Neural crest cell (in vitro differentiated cells): Measurements from ENCODE around the gene TMEM184C. TPM values are rescaled to one million over a fixed set of nuclear protein-coding genes. Genes with fewer than 3 reads are reported as not detected.

Source experiments
- DNase-seq: peaks from one replicate; pipeline ENCODE4 v3.0.0; 2021; ENCODE audit warnings: low read depth, mixed read lengths, low spot score
- H3K27ac Mint-ChIP-seq: one replicate; pipeline ENCODE4 v1.8.0; 2021; ENCODE audit warnings: mild to moderate bottlenecking, mixed read lengths; ENCODE audit not compliant: unreplicated experiment
- H3K27me3 Mint-ChIP-seq: 2 replicates; pipeline ENCODE4 v1.8.0; 2021; ENCODE audit warnings: low read depth, mild to moderate bottlenecking, mixed read lengths
- H3K36me3 Mint-ChIP-seq: 2 replicates; pipeline ENCODE4 v1.8.0; 2021; ENCODE audit warnings: low read depth, mild to moderate bottlenecking, mixed read lengths
- H3K4me1 Mint-ChIP-seq: 2 replicates; pipeline ENCODE4 v1.8.0; 2021; ENCODE audit warnings: mixed read lengths
- H3K4me3 Mint-ChIP-seq: one replicate; pipeline ENCODE4 v1.8.0; 2021; ENCODE audit warnings: mild to moderate bottlenecking, mixed read lengths
- H3K9me3 Mint-ChIP-seq: 2 replicates; pipeline ENCODE4 v1.8.0; 2021; ENCODE audit warnings: mixed read lengths
- CTCF ChIP-seq: fragments of 200-600 bp; sonication (generic); conservative IDR thresholded peaks from 2 replicates; pipeline ENCODE4 v1.5.0; 2021; ENCODE audit warnings: antibody characterized with exemption, mild to moderate bottlenecking
- total RNA-seq: library from RNA; stranded (reverse); gene quantifications from 2 replicates; pipeline ENCODE4 v1.2.1, GENCODE V29; 2021

TMEM184C gene
- total RNA-seq, 1 donor from 2014 or later = 36.4 TPM

GRCh38 chr4:147591106-147591505 is 26.1 kb upstream of the TMEM184C start:
- DNase-seq = no peak
- Mint-ChIP-seq H3K36me3 (no peaks in the 10 kb centered on the region), H3K27ac (no peak overlapping the region), H3K4me1 (peaks cover 41% of the 10 kb centered on the region), H3K9me3 (no peaks in the 10 kb centered on the region), H3K27me3 (no peaks in the 10 kb centered on the region), H3K4me3 (no peak overlapping the region)
- no peak for TF ChIP-seq CTCF

GRCh38 chr4:147594107-147594506 is 23.1 kb upstream of the TMEM184C start:
- H3K36me3 Mint-ChIP-seq = no peaks in the 10 kb centered on the region
- H3K9me3 Mint-ChIP-seq = no peaks in the 10 kb centered on the region
- H3K4me3 Mint-ChIP-seq = no peak overlapping the region
- no peak for TF ChIP-seq CTCF
- no peaks in the 10 kb centered on the region for H3K27me3 Mint-ChIP-seq
- DNase-seq = no peak
- peaks cover 17% of the 10 kb centered on the region for H3K4me1 Mint-ChIP-seq
- no peak overlapping the region for H3K27ac Mint-ChIP-seq

- no peaks in the 10 kb centered on the region for H3K9me3 Mint-ChIP-seq
- no peak overlapping the region for H3K27ac Mint-ChIP-seq
- no peak overlapping the region for H3K4me3 Mint-ChIP-seq
- no peak for TF ChIP-seq CTCF
- H3K27me3 Mint-ChIP-seq = no peaks in the 10 kb centered on the region
- H3K36me3 Mint-ChIP-seq = no peaks in the 10 kb centered on the region
- no peak for DNase-seq
- H3K4me1 Mint-ChIP-seq = peaks cover 13% of the 10 kb centered on the region
Observed at GRCh38 chr4:147594578-147594977, 22.6 kb upstream of the TMEM184C start.

GRCh38 chr4:147596377-147596776 is 20.8 kb upstream of the TMEM184C start:
- Mint-ChIP-seq H3K27me3 (no peaks in the 10 kb centered on the region), H3K27ac (no peak overlapping the region), H3K9me3 (no peaks in the 10 kb centered on the region), H3K4me1 (peaks cover 2% of the 10 kb centered on the region), H3K4me3 (no peak overlapping the region), H3K36me3 (no peaks in the 10 kb centered on the region)
- TF ChIP-seq CTCF = no peak
- DNase-seq = no peak

GRCh38 chr4:147596981-147597380 is 20.2 kb upstream of the TMEM184C start:
- Mint-ChIP-seq H3K4me1 (no peaks in the 10 kb centered on the region), H3K4me3 (no peak overlapping the region), H3K27me3 (no peaks in the 10 kb centered on the region), H3K9me3 (no peaks in the 10 kb centered on the region), H3K27ac (no peak overlapping the region), H3K36me3 (no peaks in the 10 kb centered on the region)
- no peak for TF ChIP-seq CTCF
- DNase-seq = no peak

- TF ChIP-seq CTCF = no peak
- no peaks in the 10 kb centered on the region for H3K27me3 Mint-ChIP-seq
- no peaks in the 10 kb centered on the region for H3K36me3 Mint-ChIP-seq
- H3K27ac Mint-ChIP-seq = no peak overlapping the region
- DNase-seq = no peak
- H3K9me3 Mint-ChIP-seq = no peaks in the 10 kb centered on the region
- H3K4me1 Mint-ChIP-seq = no peaks in the 10 kb centered on the region
- no peak overlapping the region for H3K4me3 Mint-ChIP-seq
Observed at GRCh38 chr4:147597561-147597960, 19.6 kb upstream of the TMEM184C start.
